GM12878 (cell line): ENCODE results near the gene FAM229A. TPM values are rescaled to one million over a fixed set of nuclear protein-coding genes. Genes with fewer than 3 reads are reported as not detected.

Experiments
- EZH2 ChIP-seq: IDR thresholded peaks from 2 replicates; pipeline ENCODE4 v1.6.1; 2012; ENCODE audit warnings: low read depth, mild to moderate bottlenecking, control low read depth, inconsistent platforms, low read length, borderline replicate concordance; ENCODE audit not compliant: control insufficient read depth
- POU2F2 ChIP-seq: IDR thresholded peaks from 3 replicates; pipeline ENCODE4 v1.6.1; 2011; ENCODE audit warnings: low read depth, mild to moderate bottlenecking, low read length, borderline replicate concordance
- SMC3 ChIP-seq: IDR thresholded peaks from 2 replicates; pipeline ENCODE4 v1.6.1; 2011; ENCODE audit warnings: low read length, improper control_type of control experiment, borderline replicate concordance
- polyA plus RNA-seq, 11 experiments: library from polyadenylated mRNA; depleted of rRNA in 4 of 11; unstranded in 6 of 11; stranded (reverse) in 5 of 11; fragments of >200 nt; fragmentation: Nextera tagmentation in 4 of 11; fragmentation: Illumina TruSeq in 1 of 11; extraction: Ambion mirVana in 4 of 11; extraction: Trizol in 1 of 11; gene quantifications; 1 replicate in 1 of 11; 2 replicates in 10 of 11; pipeline versions ENCODE4 v1.2.1 to v1.2.3, GENCODE V29; 2011 to 2016; ENCODE audit warnings: inconsistent platforms in 2 of 11, missing spikeins in 2 of 11, low read depth in 1 of 11
- total RNA-seq, 4 experiments: library from RNA; depleted of rRNA in 3 of 4; stranded (reverse); fragments of >200 nt in 3 of 4; fragmentation: Illumina TruSeq in 1 of 4; extraction: Trizol in 1 of 4; gene quantifications; 2 replicates each; pipeline versions ENCODE4 v1.2.1 to v1.2.3, GENCODE V29; 2013 to 2021
- TF ChIP-seq, protein P1 (sequence below): fragments of 450-650 bp; IDR thresholded peaks from 2 replicates; pipeline ENCODE4 v1.6.1; 2017; ENCODE audit warnings: mild to moderate bottlenecking, moderate library complexity
- TF ChIP-seq, protein P2 (sequence below): fragments of 450-650 bp; IDR thresholded peaks from 2 replicates; pipeline ENCODE4 v1.6.1; 2017; ENCODE audit warnings: mild to moderate bottlenecking, moderate library complexity
- TF ChIP-seq, protein P3 (sequence below): IDR thresholded peaks from 2 replicates; pipeline ENCODE4 v1.6.1; 2012; ENCODE audit warnings: improper control_type of control experiment, low read depth, low read length; ENCODE audit not compliant: insufficient replicate concordance
- TF ChIP-seq, protein P4 (sequence below): fragments of 150-350 bp; IDR thresholded peaks from 2 replicates; pipeline ENCODE4 v1.6.1; 2016; ENCODE audit warnings: low read depth, low read length
- TF ChIP-seq, protein P5 (sequence below), 3 experiments: IDR thresholded peaks in 2 of 3; conservative IDR thresholded peaks in 1 of 3; 2 replicates each; pipeline ENCODE4 v1.5.1; 2011; ENCODE audit warnings: low read depth in 3 of 3, low read length in 3 of 3, mild to moderate bottlenecking in 3 of 3, control low read depth in 2 of 3, moderate library complexity in 2 of 3, inconsistent platforms in 1 of 3, mixed read lengths in 1 of 3; ENCODE audit not compliant: control insufficient read depth in 2 of 3, insufficient read depth in 1 of 3; ENCODE audit errors: extremely low read depth in 1 of 3

The FAM229A gene
- total and polyA plus RNA-seq, 10 of the 15 experiments (the other 5 are each of a cell fraction or from before 2014, with no cell fraction given) = 0.02 to 5.3 (median 1.4) TPM; not detected in 1

DNA sequence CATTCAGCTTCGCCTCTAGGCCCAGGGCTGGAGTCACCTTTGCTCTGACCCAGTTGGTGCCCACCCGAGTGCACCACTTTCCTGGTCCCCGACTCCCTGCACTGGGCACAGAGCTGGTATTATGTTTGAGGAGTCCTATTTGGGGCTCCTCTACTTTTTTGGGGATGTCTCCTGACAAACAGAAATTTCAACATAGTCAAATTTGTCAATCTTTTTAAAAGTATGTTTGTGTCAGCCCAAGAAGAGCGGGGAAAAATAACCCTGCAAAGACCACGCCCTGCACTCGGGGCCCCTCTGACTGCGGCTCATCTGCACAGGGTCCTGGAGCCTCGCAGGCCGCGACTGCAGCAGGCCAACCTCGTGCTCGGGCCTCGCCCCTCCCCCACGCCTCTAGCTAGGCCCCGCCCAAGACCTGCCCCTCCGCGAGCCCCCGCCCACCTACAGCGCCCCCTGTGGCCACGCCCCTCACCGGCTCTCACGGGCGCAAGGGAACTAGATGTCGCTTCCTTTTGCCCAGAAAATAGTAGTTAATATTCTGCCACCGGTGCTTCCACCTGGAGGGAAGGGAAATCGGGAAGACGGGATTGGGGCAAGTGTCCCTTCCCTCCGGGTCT, 11.4 kb downstream of the FAM229A start (continued):
- TF ChIP-seq, protein P1, sequence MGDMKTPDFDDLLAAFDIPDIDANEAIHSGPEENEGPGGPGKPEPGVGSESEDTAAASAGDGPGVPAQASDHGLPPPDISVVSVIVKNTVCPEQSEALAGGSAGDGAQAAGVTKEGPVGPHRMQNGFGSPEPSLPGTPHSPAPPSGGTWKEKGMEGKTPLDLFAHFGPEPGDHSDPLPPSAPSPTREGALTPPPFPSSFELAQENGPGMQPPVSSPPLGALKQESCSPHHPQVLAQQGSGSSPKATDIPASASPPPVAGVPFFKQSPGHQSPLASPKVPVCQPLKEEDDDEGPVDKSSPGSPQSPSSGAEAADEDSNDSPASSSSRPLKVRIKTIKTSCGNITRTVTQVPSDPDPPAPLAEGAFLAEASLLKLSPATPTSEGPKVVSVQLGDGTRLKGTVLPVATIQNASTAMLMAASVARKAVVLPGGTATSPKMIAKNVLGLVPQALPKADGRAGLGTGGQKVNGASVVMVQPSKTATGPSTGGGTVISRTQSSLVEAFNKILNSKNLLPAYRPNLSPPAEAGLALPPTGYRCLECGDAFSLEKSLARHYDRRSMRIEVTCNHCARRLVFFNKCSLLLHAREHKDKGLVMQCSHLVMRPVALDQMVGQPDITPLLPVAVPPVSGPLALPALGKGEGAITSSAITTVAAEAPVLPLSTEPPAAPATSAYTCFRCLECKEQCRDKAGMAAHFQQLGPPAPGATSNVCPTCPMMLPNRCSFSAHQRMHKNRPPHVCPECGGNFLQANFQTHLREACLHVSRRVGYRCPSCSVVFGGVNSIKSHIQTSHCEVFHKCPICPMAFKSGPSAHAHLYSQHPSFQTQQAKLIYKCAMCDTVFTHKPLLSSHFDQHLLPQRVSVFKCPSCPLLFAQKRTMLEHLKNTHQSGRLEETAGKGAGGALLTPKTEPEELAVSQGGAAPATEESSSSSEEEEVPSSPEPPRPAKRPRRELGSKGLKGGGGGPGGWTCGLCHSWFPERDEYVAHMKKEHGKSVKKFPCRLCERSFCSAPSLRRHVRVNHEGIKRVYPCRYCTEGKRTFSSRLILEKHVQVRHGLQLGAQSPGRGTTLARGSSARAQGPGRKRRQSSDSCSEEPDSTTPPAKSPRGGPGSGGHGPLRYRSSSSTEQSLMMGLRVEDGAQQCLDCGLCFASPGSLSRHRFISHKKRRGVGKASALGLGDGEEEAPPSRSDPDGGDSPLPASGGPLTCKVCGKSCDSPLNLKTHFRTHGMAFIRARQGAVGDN = peak; percentile 75
- TF ChIP-seq, protein P2, sequence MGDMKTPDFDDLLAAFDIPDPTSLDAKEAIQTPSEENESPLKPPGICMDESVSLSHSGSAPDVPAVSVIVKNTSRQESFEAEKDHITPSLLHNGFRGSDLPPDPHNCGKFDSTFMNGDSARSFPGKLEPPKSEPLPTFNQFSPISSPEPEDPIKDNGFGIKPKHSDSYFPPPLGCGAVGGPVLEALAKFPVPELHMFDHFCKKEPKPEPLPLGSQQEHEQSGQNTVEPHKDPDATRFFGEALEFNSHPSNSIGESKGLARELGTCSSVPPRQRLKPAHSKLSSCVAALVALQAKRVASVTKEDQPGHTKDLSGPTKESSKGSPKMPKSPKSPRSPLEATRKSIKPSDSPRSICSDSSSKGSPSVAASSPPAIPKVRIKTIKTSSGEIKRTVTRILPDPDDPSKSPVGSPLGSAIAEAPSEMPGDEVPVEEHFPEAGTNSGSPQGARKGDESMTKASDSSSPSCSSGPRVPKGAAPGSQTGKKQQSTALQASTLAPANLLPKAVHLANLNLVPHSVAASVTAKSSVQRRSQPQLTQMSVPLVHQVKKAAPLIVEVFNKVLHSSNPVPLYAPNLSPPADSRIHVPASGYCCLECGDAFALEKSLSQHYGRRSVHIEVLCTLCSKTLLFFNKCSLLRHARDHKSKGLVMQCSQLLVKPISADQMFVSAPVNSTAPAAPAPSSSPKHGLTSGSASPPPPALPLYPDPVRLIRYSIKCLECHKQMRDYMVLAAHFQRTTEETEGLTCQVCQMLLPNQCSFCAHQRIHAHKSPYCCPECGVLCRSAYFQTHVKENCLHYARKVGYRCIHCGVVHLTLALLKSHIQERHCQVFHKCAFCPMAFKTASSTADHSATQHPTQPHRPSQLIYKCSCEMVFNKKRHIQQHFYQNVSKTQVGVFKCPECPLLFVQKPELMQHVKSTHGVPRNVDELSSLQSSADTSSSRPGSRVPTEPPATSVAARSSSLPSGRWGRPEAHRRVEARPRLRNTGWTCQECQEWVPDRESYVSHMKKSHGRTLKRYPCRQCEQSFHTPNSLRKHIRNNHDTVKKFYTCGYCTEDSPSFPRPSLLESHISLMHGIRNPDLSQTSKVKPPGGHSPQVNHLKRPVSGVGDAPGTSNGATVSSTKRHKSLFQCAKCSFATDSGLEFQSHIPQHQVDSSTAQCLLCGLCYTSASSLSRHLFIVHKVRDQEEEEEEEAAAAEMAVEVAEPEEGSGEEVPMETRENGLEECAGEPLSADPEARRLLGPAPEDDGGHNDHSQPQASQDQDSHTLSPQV = no peak
- TF ChIP-seq POU2F2 (no peak), EZH2 (no peak), SMC3 (no peak)
- TF ChIP-seq, protein P3, sequence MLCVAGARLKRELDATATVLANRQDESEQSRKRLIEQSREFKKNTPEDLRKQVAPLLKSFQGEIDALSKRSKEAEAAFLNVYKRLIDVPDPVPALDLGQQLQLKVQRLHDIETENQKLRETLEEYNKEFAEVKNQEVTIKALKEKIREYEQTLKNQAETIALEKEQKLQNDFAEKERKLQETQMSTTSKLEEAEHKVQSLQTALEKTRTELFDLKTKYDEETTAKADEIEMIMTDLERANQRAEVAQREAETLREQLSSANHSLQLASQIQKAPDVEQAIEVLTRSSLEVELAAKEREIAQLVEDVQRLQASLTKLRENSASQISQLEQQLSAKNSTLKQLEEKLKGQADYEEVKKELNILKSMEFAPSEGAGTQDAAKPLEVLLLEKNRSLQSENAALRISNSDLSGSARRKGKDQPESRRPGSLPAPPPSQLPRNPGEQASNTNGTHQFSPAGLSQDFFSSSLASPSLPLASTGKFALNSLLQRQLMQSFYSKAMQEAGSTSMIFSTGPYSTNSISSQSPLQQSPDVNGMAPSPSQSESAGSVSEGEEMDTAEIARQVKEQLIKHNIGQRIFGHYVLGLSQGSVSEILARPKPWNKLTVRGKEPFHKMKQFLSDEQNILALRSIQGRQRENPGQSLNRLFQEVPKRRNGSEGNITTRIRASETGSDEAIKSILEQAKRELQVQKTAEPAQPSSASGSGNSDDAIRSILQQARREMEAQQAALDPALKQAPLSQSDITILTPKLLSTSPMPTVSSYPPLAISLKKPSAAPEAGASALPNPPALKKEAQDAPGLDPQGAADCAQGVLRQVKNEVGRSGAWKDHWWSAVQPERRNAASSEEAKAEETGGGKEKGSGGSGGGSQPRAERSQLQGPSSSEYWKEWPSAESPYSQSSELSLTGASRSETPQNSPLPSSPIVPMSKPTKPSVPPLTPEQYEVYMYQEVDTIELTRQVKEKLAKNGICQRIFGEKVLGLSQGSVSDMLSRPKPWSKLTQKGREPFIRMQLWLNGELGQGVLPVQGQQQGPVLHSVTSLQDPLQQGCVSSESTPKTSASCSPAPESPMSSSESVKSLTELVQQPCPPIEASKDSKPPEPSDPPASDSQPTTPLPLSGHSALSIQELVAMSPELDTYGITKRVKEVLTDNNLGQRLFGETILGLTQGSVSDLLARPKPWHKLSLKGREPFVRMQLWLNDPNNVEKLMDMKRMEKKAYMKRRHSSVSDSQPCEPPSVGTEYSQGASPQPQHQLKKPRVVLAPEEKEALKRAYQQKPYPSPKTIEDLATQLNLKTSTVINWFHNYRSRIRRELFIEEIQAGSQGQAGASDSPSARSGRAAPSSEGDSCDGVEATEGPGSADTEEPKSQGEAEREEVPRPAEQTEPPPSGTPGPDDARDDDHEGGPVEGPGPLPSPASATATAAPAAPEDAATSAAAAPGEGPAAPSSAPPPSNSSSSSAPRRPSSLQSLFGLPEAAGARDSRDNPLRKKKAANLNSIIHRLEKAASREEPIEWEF = no peak
- TF ChIP-seq, protein P4, sequence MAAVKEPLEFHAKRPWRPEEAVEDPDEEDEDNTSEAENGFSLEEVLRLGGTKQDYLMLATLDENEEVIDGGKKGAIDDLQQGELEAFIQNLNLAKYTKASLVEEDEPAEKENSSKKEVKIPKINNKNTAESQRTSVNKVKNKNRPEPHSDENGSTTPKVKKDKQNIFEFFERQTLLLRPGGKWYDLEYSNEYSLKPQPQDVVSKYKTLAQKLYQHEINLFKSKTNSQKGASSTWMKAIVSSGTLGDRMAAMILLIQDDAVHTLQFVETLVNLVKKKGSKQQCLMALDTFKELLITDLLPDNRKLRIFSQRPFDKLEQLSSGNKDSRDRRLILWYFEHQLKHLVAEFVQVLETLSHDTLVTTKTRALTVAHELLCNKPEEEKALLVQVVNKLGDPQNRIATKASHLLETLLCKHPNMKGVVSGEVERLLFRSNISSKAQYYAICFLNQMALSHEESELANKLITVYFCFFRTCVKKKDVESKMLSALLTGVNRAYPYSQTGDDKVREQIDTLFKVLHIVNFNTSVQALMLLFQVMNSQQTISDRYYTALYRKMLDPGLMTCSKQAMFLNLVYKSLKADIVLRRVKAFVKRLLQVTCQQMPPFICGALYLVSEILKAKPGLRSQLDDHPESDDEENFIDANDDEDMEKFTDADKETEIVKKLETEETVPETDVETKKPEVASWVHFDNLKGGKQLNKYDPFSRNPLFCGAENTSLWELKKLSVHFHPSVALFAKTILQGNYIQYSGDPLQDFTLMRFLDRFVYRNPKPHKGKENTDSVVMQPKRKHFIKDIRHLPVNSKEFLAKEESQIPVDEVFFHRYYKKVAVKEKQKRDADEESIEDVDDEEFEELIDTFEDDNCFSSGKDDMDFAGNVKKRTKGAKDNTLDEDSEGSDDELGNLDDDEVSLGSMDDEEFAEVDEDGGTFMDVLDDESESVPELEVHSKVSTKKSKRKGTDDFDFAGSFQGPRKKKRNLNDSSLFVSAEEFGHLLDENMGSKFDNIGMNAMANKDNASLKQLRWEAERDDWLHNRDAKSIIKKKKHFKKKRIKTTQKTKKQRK = no peak
- TF ChIP-seq, protein P5, sequence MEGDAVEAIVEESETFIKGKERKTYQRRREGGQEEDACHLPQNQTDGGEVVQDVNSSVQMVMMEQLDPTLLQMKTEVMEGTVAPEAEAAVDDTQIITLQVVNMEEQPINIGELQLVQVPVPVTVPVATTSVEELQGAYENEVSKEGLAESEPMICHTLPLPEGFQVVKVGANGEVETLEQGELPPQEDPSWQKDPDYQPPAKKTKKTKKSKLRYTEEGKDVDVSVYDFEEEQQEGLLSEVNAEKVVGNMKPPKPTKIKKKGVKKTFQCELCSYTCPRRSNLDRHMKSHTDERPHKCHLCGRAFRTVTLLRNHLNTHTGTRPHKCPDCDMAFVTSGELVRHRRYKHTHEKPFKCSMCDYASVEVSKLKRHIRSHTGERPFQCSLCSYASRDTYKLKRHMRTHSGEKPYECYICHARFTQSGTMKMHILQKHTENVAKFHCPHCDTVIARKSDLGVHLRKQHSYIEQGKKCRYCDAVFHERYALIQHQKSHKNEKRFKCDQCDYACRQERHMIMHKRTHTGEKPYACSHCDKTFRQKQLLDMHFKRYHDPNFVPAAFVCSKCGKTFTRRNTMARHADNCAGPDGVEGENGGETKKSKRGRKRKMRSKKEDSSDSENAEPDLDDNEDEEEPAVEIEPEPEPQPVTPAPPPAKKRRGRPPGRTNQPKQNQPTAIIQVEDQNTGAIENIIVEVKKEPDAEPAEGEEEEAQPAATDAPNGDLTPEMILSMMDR (IDR thresholded peaks at IDR 0.05 in 2 of 3, conservative IDR thresholded peaks at IDR 0.05 in 1 of 3; ENCODE audit: control insufficient read depth in 2 of 3, extremely low read depth in 1 of 3, insufficient read depth in 1 of 3, low read depth in 3 of 3, low read length in 3 of 3) = peak; percentile 28 to 66 (median 37); a peak in 5 of 6 replicates
